GM18511 (cell line): ENCODE measurements around the gene HEATR1.
"Not testable (repeated sequence)": the region's sequence is repeated elsewhere in the genome, so short reads cannot be mapped to it uniquely, and the experiment has no call there.

Source experiments
- ATAC-seq: cut with Tn5 transposase; IDR thresholded peaks from one replicate; pipeline ENCODE4 v1.9.1; 2021; ENCODE audit warnings: mild to moderate bottlenecking, moderate library complexity; ENCODE audit not compliant: unreplicated experiment

Gene HEATR1

GRCh38 chr1:236603991-236604904 is at the start of gene HEATR1:
Gene HEATR1, minus strand, starts transcription at chr1:236604516. Its CDS starts 421 bp downstream, at chr1:236604095.
- ATAC-seq = peak; percentile 97

DNA sequence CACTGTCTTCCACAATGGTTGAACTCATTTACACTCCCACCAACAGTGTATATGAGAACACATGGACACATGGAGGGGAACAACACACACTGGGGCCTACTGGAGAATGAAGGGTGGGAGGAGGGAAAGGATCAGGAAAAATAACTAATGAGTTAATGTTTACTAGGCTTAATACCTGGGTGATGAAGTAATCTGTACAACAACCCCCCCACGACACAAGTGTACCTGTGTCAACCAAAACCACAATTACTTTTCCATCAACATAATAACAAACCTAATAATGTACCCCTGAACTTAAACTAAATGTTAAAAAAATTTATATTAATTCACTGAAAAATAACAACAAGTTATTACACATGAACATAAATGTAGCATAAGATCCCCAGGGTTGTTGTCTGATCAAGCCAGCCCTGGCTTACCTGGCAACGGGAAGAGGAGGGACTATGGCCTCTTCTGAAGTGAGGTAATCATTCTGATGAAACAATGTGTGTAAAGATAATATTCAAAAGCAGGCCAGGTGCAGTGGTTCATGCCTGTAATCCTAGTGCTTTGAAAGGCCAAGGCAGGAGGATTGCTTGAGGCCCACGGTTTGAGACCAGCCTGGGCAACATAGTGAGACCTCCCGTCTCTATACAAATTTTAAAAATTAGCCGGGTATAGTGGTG is 40.8 kb upstream of the HEATR1 start:
- ATAC-seq = no peak

- no peak for ATAC-seq
Measured at GRCh38 chr1:236642763-236643162, 38.4 kb upstream of the HEATR1 start.

DNA sequence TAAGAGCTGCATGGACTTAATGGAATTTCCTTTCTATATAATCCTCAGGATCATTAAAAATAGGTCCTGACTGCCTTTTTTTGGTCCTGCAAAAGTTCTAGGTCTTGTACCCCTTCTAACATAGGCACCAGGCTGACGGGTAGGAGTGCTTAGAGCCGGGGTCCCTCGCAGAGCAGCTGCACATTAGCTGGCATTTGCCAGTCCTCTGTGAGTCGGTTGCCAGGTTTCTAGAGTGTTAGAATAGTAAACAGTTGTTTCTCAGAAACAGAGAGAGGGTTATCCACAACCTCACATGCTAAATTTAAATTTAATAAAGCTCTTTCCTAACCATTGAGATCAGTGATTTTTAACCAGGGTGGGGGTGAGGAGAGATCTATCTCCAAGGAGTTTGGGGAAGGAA is 35.4 kb upstream of the HEATR1 start:
- ATAC-seq = no peak

GRCh38 chr1:236638945-236639344 is 34.6 kb upstream of the HEATR1 start:
- ATAC-seq = no peak

DNA sequence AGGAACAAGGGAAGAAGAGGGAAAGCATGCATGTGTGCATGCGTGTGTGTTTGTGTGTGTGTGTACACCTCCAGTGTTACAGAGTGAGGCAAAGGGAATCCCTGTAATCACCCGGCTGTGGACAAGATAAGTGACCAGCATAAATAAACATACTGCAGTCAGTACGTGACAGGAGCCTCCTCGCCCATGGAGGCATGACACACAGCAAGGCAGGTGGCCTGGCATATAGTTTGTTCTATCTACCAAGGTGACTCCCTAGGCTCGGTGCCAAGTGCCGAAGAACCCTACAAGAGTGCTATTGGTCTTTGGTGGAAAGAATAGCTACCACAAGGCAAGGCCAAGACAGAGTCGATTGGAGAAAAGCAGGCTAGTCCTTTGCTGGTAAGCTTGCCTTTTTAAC is 31.7 kb upstream of the HEATR1 start:
- ATAC-seq = no peak

DNA sequence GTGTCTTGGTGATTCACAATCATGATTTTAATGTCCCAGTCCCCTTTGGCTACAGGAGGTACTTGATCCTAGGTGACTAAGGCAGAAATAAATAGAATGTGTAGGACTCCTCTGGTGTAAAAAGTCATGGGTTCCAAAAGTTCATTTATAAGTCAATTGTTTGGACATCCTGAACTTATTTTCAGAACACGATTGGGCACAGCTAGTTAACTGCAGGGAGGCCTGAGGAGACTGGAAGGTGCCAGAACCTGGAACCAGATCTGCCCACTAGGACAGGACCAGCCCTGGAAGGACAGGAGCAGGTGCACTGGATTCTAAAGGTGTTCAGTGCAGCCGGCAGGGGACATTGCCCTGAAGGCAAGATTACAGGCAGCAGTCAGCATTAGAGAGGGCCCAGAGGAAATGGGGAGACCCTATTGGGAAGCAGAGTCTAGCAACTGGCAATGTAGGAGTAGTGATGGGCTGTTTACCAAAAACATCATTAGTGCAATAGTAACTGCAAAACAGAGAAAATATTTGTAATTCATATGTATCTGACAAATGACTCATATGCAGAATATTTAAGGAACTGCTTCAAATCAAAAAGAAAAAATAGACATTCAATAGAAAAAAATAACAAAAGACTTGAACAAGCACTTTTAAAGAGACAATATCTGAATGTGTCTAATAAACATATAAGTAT is 23.6 kb upstream of the HEATR1 start:
- ATAC-seq = no peak

- ATAC-seq = no peak
Measured at GRCh38 chr1:236623371-236624166, 19.3 kb upstream of the HEATR1 start.

DNA sequence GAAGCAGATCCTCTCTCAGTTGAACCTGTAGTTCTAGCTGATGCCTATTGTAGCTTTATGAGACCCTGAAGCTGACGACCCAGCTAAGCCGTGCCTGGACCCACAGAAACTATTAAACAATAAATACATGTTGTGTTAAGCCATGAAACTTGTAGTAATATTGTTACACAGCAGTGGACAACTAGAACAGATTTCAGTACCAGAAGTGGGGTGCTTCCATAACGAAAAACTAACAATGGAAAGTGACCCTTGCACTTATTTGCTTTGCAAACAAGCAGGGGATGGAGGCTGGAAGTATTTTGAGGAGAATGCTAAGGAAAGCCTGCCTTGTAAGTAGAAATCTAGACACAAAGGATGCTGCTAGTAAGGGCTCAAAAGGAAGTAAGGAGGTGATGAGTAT is 18.1 kb upstream of the HEATR1 start:
- no peak for ATAC-seq

DNA sequence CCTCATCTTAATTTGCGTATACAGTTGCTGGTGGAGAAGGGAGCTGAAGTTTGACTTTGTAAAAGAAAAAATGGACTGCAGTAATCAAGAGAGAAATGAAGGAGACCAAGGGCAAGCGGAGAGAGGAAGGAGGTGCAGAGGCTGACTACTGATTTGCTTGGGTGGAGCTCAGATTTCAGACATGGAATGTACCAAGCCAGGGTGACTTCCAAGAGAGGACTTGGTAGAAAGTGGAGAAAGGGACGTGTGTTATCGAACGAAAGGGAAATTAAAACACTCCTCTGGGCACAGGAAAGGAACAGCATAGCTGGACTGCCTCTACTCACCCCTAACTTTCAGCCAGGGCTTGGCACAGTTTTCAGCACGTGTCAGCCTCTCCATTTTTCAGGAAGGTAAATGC is 15.1 kb upstream of the HEATR1 start:
- ATAC-seq = no peak

DNA sequence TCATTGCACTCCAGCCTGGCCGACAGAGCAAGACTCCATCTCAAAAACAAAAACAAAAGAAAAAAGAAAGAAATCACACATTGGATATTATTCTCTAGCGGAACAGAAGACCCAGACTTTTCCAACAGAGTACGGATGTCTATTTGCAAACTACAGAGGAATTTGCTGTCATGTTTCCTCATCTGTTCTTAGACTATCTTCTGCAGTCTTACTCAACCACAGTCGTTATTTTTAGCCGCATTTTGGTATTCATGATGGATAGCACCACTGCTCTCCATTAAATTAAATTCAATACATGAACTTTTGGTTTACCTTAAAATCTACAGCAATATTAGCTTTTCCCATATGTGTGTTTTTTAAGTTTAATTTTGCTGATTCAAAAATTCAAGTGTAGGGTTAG is 14.2 kb upstream of the HEATR1 start:
- no peak for ATAC-seq

DNA sequence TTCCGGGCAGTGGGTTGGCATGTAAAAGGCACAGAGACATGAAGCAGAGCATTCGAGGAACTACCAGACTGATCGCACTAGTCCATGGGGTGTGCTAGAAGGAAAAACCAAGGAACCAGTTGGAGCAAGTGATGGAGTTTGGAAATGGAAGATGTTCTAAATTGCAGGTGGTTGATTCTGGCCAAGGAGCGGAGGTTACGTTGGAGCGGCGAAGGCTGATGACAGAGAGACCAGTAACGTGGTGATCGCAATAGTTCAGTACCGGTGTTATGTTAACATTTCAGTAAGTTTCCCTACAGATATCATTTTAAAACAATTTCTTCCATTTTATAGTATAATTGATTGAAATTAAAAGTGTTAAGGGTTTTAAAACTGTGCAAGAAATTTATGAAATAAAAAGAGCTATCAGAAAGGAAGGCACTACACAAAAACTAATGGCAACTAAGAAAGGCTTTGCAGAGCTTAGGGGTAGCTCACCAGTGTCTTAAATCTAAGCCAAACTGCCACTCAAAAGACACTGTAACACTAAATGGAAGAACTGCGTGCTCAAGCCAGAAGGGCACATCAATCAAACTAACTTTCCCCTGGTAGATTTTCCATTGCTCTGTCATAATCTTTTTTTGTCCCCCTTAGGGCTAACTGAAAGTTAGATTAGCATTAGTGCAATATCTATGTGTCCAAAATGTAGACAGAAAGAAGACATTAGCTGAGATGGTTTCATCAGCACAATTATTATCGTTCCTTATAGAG is 11.3 kb upstream of the HEATR1 start:
- no peak for ATAC-seq

GRCh38 chr1:236612349-236612748 is 8.0 kb upstream of the HEATR1 start:
- ATAC-seq = no peak

DNA sequence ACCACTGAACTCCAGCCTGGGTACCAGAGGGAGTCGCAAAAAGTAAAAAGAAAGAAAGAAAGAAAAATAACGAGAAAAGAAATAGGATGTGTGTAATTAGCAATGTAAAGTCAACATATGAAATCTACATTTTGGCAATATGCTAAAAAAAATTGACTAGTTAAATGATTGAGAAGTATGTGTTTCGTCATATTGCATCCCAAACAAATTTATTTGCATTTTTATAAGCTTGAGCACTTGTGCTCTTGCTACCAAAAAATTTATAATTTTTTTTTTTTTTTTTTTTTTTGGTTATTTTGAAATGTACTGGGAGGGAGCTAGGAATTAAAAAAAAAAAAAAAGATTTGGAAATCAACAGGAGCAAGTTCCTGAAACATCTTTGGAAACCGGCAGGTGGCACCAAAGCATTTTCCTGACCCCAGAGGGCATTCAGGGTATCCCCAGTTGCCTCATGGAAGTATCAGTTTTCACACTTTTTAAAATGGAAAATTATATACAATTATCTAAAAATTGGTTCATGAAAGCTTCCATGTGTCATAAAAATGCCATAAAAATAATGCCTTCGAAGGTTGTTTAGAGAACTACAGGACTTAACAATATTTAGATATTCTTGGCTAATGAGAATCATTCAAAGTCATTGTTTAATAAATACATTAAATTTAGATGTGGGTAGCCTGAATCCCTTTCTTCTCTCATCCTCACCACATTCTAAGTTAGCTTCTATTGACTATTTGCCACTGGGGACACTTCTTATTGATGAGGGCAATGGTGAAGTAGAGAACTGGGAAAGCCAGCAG is 4.8 kb upstream of the HEATR1 start:
- no peak for ATAC-seq

- ATAC-seq = not testable (repeated sequence)
Measured at GRCh38 chr1:236607597-236607996, 3.3 kb upstream of the HEATR1 start.

DNA sequence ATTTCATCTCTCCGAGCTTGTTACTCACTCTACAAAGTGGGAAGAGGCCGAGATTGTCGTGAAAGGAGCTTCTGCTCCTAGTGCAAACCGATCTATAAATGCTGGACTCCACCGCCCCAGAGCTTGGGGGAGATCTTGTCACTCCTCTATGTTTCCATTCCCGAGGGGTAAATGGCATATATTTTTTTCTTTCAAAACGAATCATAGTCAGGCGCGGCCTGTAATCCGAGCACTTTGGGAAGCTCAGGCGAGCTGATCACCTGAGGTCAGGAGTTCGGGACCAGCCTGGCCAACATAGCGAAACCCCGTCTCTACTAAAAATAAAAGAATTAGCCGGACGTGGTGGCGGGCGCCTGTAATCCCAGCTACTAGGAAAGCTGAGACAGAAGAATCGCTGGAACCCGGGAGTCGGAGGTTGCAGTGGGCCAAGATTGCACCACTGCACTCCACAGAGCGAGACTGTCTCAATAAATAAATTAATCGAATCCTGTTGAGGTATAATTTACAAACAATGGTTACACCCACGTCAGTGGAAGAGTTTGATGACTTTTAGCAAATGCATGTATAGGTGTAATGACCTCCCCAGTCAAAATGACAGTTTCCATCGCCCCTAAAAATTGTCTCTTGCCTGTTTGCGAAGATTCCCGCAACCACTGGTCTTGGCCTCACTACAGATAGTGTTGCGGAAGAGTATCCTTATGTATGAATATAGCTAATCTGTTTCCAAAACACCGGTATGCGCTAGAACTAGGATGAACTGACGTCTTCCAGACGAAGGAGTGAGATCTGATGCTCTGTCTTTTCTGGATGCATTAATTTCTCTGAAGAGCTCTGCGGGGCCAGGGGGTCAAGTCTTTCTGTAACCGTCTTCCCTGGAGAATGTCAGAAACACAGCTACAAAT is 840 bp upstream of the HEATR1 start:
- ATAC-seq = no peak

DNA sequence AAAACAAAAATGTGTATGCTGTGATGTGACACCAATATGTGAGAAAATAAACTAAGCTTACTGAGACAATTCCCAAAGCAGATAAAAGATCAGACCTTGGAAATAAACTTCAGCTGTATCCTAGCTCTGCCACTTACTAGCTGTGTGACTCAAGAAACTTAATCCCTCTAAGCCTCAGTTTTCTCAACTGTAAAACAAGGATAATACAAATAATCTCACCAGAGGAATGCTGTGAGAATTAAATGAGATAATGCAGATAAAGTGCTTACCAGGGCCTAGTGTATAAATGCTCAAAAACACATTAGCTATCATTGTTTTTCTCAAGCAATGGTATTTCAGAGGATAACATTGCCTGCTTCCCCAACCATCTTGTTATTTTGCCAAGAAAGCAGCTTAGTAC is 2.1 kb downstream of the HEATR1 start:
- ATAC-seq = no peak

GRCh38 chr1:236590553-236591150 is 13.7 kb downstream of the HEATR1 start:
- no peak for ATAC-seq
